A549 (cell line): ENCODE measurements around the gene GRM7.

ENCODE experiments used
- CHD2 ChIP-seq: fragments of 150-350 bp; IDR thresholded peaks from 2 replicates; pipeline ENCODE4 v1.6.1; 2014; ENCODE audit warnings: low read length; ENCODE audit not compliant: partially characterized antibody
- HOXA7 ChIP-seq: fragments of 250-450 bp; sonication (Bioruptor Pico); IDR thresholded peaks from 2 replicates; pipeline ENCODE4 v1.5.0; 2020; ENCODE audit warnings: mild to moderate bottlenecking, moderate library complexity
- JUN ChIP-seq, 2 experiments: fragments of >200 bp; sonication (Bioruptor Twin); formaldehyde crosslinking; IDR thresholded peaks; 2 replicates in 1 of 2; 3 replicates in 1 of 2; pipeline ENCODE4 v1.6.1; 2016 to 2017
- KDM1A ChIP-seq: fragments of 200-600 bp; sonication (generic); IDR thresholded peaks from 2 replicates; pipeline ENCODE4 v1.6.1; 2016; ENCODE audit warnings: low read depth, mild to moderate bottlenecking
- MAZ ChIP-seq: fragments of 150-350 bp; IDR thresholded peaks from 2 replicates; pipeline ENCODE4 v1.6.1; 2014; ENCODE audit warnings: antibody characterized with exemption, low read depth, low read length, borderline replicate concordance
- PBX3 ChIP-seq: IDR thresholded peaks from 2 replicates; pipeline ENCODE4 v1.6.1; 2012
- POLR2A ChIP-seq: IDR thresholded peaks from 2 replicates; pipeline ENCODE4 v1.6.1; 2012; ENCODE audit warnings: mild to moderate bottlenecking, low read length
- RAD21 ChIP-seq, 2 experiments: fragments of >200 bp in 1 of 2; sonication (Bioruptor Twin) in 1 of 2; formaldehyde crosslinking in 1 of 2; IDR thresholded peaks in 1 of 2; conservative IDR thresholded peaks in 1 of 2; 2 replicates in 1 of 2; 3 replicates in 1 of 2; pipeline ENCODE4 v1.6.1; 2012 to 2018; ENCODE audit warnings: inconsistent platforms in 1 of 2
- RCOR1 ChIP-seq: fragments of 150-350 bp; IDR thresholded peaks from 2 replicates; pipeline ENCODE4 v1.6.1; 2014; ENCODE audit warnings: antibody characterized with exemption, low read length, low read depth
- TF ChIP-seq, protein P1 (sequence below): fragments of >200 bp; sonication (Bioruptor Twin); formaldehyde crosslinking; IDR thresholded peaks from 3 replicates; pipeline ENCODE4 v1.5.1; 2016
- TF ChIP-seq, protein P2 (sequence below): IDR thresholded peaks from 2 replicates; pipeline ENCODE4 v1.6.1; 2012
- TF ChIP-seq, protein P3 (sequence below): fragments of 200-600 bp; sonication (generic); IDR thresholded peaks from 2 replicates; pipeline ENCODE4 v1.6.1; 2016; ENCODE audit warnings: antibody characterized with exemption, mild to moderate bottlenecking, moderate library complexity
- TF ChIP-seq, protein P4 (sequence below): fragments of 250-450 bp; sonication (Bioruptor Pico); IDR thresholded peaks from 2 replicates; pipeline ENCODE4 v1.5.0; 2021; ENCODE audit warnings: mild to moderate bottlenecking, moderate library complexity, borderline replicate concordance

GRCh38 chr3:7607083-7607482, 746.2 kb downstream of the GRM7 start:
- no peak for TF ChIP-seq CHD2
- TF ChIP-seq, protein P1, sequence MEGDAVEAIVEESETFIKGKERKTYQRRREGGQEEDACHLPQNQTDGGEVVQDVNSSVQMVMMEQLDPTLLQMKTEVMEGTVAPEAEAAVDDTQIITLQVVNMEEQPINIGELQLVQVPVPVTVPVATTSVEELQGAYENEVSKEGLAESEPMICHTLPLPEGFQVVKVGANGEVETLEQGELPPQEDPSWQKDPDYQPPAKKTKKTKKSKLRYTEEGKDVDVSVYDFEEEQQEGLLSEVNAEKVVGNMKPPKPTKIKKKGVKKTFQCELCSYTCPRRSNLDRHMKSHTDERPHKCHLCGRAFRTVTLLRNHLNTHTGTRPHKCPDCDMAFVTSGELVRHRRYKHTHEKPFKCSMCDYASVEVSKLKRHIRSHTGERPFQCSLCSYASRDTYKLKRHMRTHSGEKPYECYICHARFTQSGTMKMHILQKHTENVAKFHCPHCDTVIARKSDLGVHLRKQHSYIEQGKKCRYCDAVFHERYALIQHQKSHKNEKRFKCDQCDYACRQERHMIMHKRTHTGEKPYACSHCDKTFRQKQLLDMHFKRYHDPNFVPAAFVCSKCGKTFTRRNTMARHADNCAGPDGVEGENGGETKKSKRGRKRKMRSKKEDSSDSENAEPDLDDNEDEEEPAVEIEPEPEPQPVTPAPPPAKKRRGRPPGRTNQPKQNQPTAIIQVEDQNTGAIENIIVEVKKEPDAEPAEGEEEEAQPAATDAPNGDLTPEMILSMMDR = no peak
- TF ChIP-seq, protein P2, sequence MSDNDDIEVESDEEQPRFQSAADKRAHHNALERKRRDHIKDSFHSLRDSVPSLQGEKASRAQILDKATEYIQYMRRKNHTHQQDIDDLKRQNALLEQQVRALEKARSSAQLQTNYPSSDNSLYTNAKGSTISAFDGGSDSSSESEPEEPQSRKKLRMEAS = no peak
- no peak for TF ChIP-seq PBX3
- TF ChIP-seq POLR2A = no peak
- TF ChIP-seq RAD21 (conservative IDR thresholded peaks at IDR 0.05 in 1 of 2, IDR thresholded peaks at IDR 0.05 in 1 of 2) = no peak
- TF ChIP-seq, protein P3, sequence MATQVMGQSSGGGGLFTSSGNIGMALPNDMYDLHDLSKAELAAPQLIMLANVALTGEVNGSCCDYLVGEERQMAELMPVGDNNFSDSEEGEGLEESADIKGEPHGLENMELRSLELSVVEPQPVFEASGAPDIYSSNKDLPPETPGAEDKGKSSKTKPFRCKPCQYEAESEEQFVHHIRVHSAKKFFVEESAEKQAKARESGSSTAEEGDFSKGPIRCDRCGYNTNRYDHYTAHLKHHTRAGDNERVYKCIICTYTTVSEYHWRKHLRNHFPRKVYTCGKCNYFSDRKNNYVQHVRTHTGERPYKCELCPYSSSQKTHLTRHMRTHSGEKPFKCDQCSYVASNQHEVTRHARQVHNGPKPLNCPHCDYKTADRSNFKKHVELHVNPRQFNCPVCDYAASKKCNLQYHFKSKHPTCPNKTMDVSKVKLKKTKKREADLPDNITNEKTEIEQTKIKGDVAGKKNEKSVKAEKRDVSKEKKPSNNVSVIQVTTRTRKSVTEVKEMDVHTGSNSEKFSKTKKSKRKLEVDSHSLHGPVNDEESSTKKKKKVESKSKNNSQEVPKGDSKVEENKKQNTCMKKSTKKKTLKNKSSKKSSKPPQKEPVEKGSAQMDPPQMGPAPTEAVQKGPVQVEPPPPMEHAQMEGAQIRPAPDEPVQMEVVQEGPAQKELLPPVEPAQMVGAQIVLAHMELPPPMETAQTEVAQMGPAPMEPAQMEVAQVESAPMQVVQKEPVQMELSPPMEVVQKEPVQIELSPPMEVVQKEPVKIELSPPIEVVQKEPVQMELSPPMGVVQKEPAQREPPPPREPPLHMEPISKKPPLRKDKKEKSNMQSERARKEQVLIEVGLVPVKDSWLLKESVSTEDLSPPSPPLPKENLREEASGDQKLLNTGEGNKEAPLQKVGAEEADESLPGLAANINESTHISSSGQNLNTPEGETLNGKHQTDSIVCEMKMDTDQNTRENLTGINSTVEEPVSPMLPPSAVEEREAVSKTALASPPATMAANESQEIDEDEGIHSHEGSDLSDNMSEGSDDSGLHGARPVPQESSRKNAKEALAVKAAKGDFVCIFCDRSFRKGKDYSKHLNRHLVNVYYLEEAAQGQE = no peak
- no peak for TF ChIP-seq HOXA7
- no peak for TF ChIP-seq JUN (IDR thresholded peaks at IDR 0.05)
- TF ChIP-seq, protein P4, sequence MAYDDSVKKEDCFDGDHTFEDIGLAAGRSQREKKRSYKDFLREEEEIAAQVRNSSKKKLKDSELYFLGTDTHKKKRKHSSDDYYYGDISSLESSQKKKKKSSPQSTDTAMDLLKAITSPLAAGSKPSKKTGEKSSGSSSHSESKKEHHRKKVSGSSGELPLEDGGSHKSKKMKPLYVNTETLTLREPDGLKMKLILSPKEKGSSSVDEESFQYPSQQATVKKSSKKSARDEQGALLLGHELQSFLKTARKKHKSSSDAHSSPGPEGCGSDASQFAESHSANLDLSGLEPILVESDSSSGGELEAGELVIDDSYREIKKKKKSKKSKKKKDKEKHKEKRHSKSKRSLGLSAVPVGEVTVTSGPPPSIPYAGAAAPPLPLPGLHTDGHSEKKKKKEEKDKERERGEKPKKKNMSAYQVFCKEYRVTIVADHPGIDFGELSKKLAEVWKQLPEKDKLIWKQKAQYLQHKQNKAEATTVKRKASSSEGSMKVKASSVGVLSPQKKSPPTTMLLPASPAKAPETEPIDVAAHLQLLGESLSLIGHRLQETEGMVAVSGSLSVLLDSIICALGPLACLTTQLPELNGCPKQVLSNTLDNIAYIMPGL = no peak
- no peak for TF ChIP-seq MAZ
- TF ChIP-seq KDM1A = no peak
- TF ChIP-seq RCOR1 = no peak
